B cell (primary cell): ENCODE results near the gene PODXL. TPM values are rescaled to one million over a fixed set of nuclear protein-coding genes. Genes with fewer than 3 reads are reported as not detected.

Experiments
- ATAC-seq: fragments of 200-7000 bp; cut with Tn5 transposase; one replicate; pipeline ENCODE4 v1.10.0; 2021; ENCODE audit warnings: low read depth, mild to moderate bottlenecking, moderate number of reproducible peaks, moderate library complexity
- CTCF ChIA-PET: fragments of 350-600 bp; sonication (Branson Sonifier 250); formaldehyde crosslinking; loops from one replicate; lab custom pipeline; 2021; ENCODE audit warnings: antibody characterized with exemption, inconsistent platforms; lab: Charles Lee
- POLR2A ChIA-PET: fragments of 350-600 bp; sonication (Branson Sonifier 250); formaldehyde crosslinking; loops from one replicate; lab custom pipeline; 2021; ENCODE audit warnings: antibody characterized with exemption; lab: Charles Lee
- DNase-seq: peaks from one replicate; pipeline ENCODE4 v3.0.0; 2013
- H2AFZ ChIP-seq: 2 replicates; pipeline ENCODE4 v1.6.1; 2012; ENCODE audit warnings: mild to moderate bottlenecking, low read depth, low read length; ENCODE audit not compliant: insufficient read depth, poor library complexity, severe bottlenecking
- H3K27ac ChIP-seq, 2 donors: 1 replicate in 1 of 2; 2 replicates in 1 of 2; pipeline ENCODE4 v1.5.1; 2012 to 2013; ENCODE audit warnings: low read length in 2 of 2, mild to moderate bottlenecking in 2 of 2, moderate library complexity in 1 of 2
- H3K27me3 ChIP-seq, 4 experiments: fragments of 200-600 bp in 1 of 4; sonication (generic) in 1 of 4; replicated peaks in 1 of 4; 1 replicate in 2 of 4; 2 replicates in 2 of 4; pipeline versions ENCODE4 v1.6.1 to v1.7.0; 2013 to 2016; ENCODE audit warnings: low read length in 3 of 4, mild to moderate bottlenecking in 2 of 4, mixed read lengths in 1 of 4, moderate library complexity in 1 of 4; ENCODE audit not compliant: insufficient read depth in 4 of 4, control insufficient read depth in 3 of 4; ENCODE audit errors: control extremely low read depth in 1 of 4
- H3K36me3 ChIP-seq, 2 experiments: replicated peaks in 1 of 2; 1 replicate in 1 of 2; 2 replicates in 1 of 2; pipeline versions ENCODE4 v1.6.1 to v1.7.1; 2013; ENCODE audit warnings: low read length in 1 of 2; ENCODE audit not compliant: insufficient read depth in 2 of 2, control insufficient read depth in 1 of 2; ENCODE audit errors: control extremely low read depth in 1 of 2, extremely low read depth in 1 of 2
- H3K4me1 ChIP-seq, 2 donors: fragments of 200-600 bp in 1 of 2; sonication (generic) in 1 of 2; 1 replicate in 1 of 2; 2 replicates in 1 of 2; pipeline versions ENCODE4 v1.5.1 to v1.6.1; 2013 to 2017; ENCODE audit warnings: low read length in 2 of 2; ENCODE audit not compliant: control insufficient read depth in 2 of 2, insufficient read depth in 2 of 2
- H3K4me2 ChIP-seq: replicated peaks from 2 replicates; pipeline ENCODE3; 2012; ENCODE audit warnings: mild to moderate bottlenecking, low read depth, low read length; ENCODE audit not compliant: poor library complexity, severe bottlenecking
- H3K4me3 ChIP-seq, 5 experiments: fragments of 200-600 bp in 1 of 5; sonication (generic) in 1 of 5; 1 replicate in 3 of 5; 2 replicates in 2 of 5; pipeline versions ENCODE4 v1.5.1 to v1.7.0; 2011 to 2016; ENCODE audit warnings: low read length in 4 of 5, mild to moderate bottlenecking in 4 of 5, low read depth in 2 of 5, control low read depth in 1 of 5, moderate library complexity in 1 of 5; ENCODE audit not compliant: insufficient read depth in 1 of 5; ENCODE audit errors: control extremely low read depth in 1 of 5, extremely low read depth in 1 of 5
- H3K79me2 ChIP-seq: fragments of 200-600 bp; sonication (generic); one replicate; pipeline ENCODE4 v1.6.0; 2016; ENCODE audit warnings: low read length; ENCODE audit not compliant: control insufficient read depth, insufficient read depth
- H3K9ac ChIP-seq: fragments of 200-600 bp; sonication (generic); 2 replicates; pipeline ENCODE4 v1.6.1; 2017; ENCODE audit warnings: mild to moderate bottlenecking, low read length, moderate library complexity
- H3K9me3 ChIP-seq, 3 donors: one replicate each; pipeline versions ENCODE4 v1.6.1 to v1.7.1; 2013; ENCODE audit warnings: low read length in 2 of 3; ENCODE audit not compliant: control insufficient read depth in 2 of 3, insufficient read depth in 1 of 3; ENCODE audit errors: control extremely low read depth in 1 of 3
- H4K20me1 ChIP-seq: 2 replicates; pipeline ENCODE4 v1.6.0; 2012; ENCODE audit warnings: mild to moderate bottlenecking, low read length; ENCODE audit not compliant: insufficient read depth, control insufficient read depth, poor library complexity, severe bottlenecking
- H3K27ac Mint-ChIP-seq: one replicate; pipeline ENCODE4 v1.8.0; 2021; ENCODE audit warnings: mixed read lengths
- H3K27me3 Mint-ChIP-seq: one replicate; pipeline ENCODE4 v1.8.0; 2021; ENCODE audit warnings: mixed read lengths
- H3K4me1 Mint-ChIP-seq: one replicate; pipeline ENCODE4 v1.8.0; 2021; ENCODE audit warnings: mixed read lengths
- H3K4me3 Mint-ChIP-seq: one replicate; pipeline ENCODE4 v1.8.0; 2021; ENCODE audit warnings: mixed read lengths
- H3K9me3 Mint-ChIP-seq: one replicate; pipeline ENCODE4 v1.8.0; 2022; ENCODE audit warnings: mixed read lengths; ENCODE audit not compliant: insufficient read depth
- EZH2 ChIP-seq: IDR thresholded peaks from 2 replicates; pipeline ENCODE4 v1.6.1; 2012; ENCODE audit warnings: borderline replicate concordance, low read depth, mild to moderate bottlenecking, moderate library complexity, low read length; ENCODE audit not compliant: insufficient read depth, poor library complexity, severe bottlenecking
- WGBS: methylation state at CpG from one replicate; pipeline ENCODE4 v1.1.5; 2013; ENCODE audit warnings: missing lambda C conversion rate; ENCODE audit not compliant: insufficient coverage; 5-methylcytosine and 5-hydroxymethylcytosine counted together
- intact Hi-C: fragments of 100-400 bp; cut with micrococcal nuclease; formaldehyde crosslinking; loops from one replicate; pipeline ENCODE4 v1.10.0; 2022
- polyA plus RNA-seq: library from polyadenylated mRNA; depleted of rRNA; stranded (reverse); fragments of >200 nt; gene quantifications from 2 replicates; pipeline ENCODE4 v1.2.3, GENCODE V29; 2012
- total RNA-seq, 2 donors: library from RNA; stranded (reverse); fragments of 120-200 nt in 1 of 2; gene quantifications; 1 replicate in 1 of 2; 2 replicates in 1 of 2; pipeline versions ENCODE4 v1.2.3 to v1.2.4, GENCODE V29; 2013 to 2022
- TF ChIP-seq, protein P1 (sequence below): fragments of 200-600 bp; IDR thresholded peaks from one replicate; pipeline ENCODE4 v1.8.0; 2022; ENCODE audit warnings: antibody characterized with exemption, mild to moderate bottlenecking

PODXL gene
- total and polyA plus RNA-seq, 2 donors (not counting 1 experiment from before 2014, with no cell fraction given) = 1.5 to 5.8 TPM

GRCh38 chr7:131550846-131551245 is 5.6 kb downstream of the PODXL start:
- Histone ChIP-seq H3K4me3 (no peak overlapping the region), H3K27me3 (peaks cover 0 to 35% (median 13%) of the 10 kb centered on the region in 4 experiments), H2AFZ (no peak overlapping the region), H3K9ac (no peak overlapping the region), H4K20me1 (peaks cover 6% of the 10 kb centered on the region), H3K36me3 (no peaks in the 10 kb centered on the region), H3K4me1 (peaks cover 13 to 17% of the 10 kb centered on the region in 2 donors), H3K4me2 (no peak overlapping the region), H3K27ac (no peak overlapping the region), H3K9me3 (peaks cover 0 to 9% (median 0%) of the 10 kb centered on the region in 3 donors), H3K79me2 (no peaks in the 10 kb centered on the region)
- ATAC-seq (no peak), DNase-seq (no peak)
- ChIA-PET POLR2A (no interaction called here), CTCF (no interaction called here)
- Mint-ChIP-seq H3K27me3 (peaks cover 23% of the 10 kb centered on the region), H3K27ac (no peak overlapping the region), H3K9me3 (no peaks in the 10 kb centered on the region), H3K4me1 (peaks cover 14% of the 10 kb centered on the region), H3K4me3 (no peak overlapping the region)
- intact Hi-C loops = no loop called here
- TF ChIP-seq, protein P1, sequence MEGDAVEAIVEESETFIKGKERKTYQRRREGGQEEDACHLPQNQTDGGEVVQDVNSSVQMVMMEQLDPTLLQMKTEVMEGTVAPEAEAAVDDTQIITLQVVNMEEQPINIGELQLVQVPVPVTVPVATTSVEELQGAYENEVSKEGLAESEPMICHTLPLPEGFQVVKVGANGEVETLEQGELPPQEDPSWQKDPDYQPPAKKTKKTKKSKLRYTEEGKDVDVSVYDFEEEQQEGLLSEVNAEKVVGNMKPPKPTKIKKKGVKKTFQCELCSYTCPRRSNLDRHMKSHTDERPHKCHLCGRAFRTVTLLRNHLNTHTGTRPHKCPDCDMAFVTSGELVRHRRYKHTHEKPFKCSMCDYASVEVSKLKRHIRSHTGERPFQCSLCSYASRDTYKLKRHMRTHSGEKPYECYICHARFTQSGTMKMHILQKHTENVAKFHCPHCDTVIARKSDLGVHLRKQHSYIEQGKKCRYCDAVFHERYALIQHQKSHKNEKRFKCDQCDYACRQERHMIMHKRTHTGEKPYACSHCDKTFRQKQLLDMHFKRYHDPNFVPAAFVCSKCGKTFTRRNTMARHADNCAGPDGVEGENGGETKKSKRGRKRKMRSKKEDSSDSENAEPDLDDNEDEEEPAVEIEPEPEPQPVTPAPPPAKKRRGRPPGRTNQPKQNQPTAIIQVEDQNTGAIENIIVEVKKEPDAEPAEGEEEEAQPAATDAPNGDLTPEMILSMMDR = no peak
- TF ChIP-seq EZH2 = no peak
- 96% methylated on average over 4 of the region's 5 CpGs for WGBS

GRCh38 chr7:131548371-131548770 is 8.1 kb downstream of the PODXL start:
- Histone ChIP-seq H3K4me3 (no peak overlapping the region), H3K9me3 (peaks cover 0 to 9% (median 0%) of the 10 kb centered on the region in 3 donors), H3K36me3 (no peaks in the 10 kb centered on the region), H3K27me3 (peaks cover 0 to 11% (median 0%) of the 10 kb centered on the region in 4 experiments), H3K4me1 (no peaks in the 10 kb centered on the region), H4K20me1 (no peaks in the 10 kb centered on the region), H3K4me2 (no peak overlapping the region), H2AFZ (no peak overlapping the region), H3K9ac (no peak overlapping the region), H3K79me2 (no peaks in the 10 kb centered on the region), H3K27ac (no peak overlapping the region)
- CTCF ChIA-PET = interaction anchor here (2.7 kb wide), 1 partner anchor 107 kb away, joined by 8 read pairs; no protein-coding TSS in a partner anchor
- DNase-seq = no peak
- no CpG with 5 or more reads among the region's 2 CpGs for WGBS
- POLR2A ChIA-PET = no interaction called here
- Mint-ChIP-seq H3K9me3 (no peaks in the 10 kb centered on the region), H3K4me1 (no peaks in the 10 kb centered on the region), H3K27ac (no peak overlapping the region), H3K4me3 (no peak overlapping the region), H3K27me3 (peaks cover 10% of the 10 kb centered on the region)
- TF ChIP-seq EZH2 = no peak
- TF ChIP-seq, protein P1 = no peak
- ATAC-seq = no peak
- intact Hi-C loops = no loop called here
